Adrenal gland (tissue), 5 donors: Measurements from ENCODE around the gene MROH2B.

ENCODE experiments used
- POLR2A ChIP-seq, 2 donors: fragments of 450-650 bp; IDR thresholded peaks; one replicate each; pipeline ENCODE4 v1.6.1; 2017; ENCODE audit warnings: antibody characterized with exemption in 2 of 2, mild to moderate bottlenecking in 2 of 2, moderate library complexity in 1 of 2
- TF ChIP-seq, protein P1 (sequence below), 6 experiments: fragments of 450-650 bp in 4 of 6; fragments of 200-600 bp in 2 of 6; sonication (generic) in 1 of 6; IDR thresholded peaks; 1 replicate in 5 of 6; 2 replicates in 1 of 6; pipeline versions ENCODE4 v1.5.1 to v1.8.0; 2016 to 2021; ENCODE audit warnings: antibody characterized with exemption in 6 of 6, mild to moderate bottlenecking in 2 of 6, moderate library complexity in 1 of 6
- donor health status: DM: no; HTN: no; CAD: no.

DNA sequence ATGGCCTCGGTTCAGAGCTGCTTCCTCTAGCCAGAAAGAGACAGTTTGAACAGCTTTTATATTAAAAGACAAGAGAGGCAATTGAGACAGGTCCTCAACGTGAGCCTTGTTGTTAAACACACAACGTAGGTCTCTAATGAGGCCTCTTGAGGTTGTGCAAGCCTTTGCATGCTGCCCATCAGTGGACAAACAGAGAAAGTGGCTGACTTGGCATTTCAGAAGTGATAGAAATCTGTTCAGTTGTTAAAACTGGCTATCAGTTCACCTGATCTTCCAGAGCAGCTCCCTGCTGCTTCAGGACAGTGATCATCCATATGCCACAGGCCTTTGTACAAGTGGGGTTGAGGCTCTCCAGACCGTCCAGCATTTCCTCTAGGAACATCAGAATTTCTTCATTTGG is 58.8 kb downstream of the MROH2B start:
- TF ChIP-seq, protein P1, sequence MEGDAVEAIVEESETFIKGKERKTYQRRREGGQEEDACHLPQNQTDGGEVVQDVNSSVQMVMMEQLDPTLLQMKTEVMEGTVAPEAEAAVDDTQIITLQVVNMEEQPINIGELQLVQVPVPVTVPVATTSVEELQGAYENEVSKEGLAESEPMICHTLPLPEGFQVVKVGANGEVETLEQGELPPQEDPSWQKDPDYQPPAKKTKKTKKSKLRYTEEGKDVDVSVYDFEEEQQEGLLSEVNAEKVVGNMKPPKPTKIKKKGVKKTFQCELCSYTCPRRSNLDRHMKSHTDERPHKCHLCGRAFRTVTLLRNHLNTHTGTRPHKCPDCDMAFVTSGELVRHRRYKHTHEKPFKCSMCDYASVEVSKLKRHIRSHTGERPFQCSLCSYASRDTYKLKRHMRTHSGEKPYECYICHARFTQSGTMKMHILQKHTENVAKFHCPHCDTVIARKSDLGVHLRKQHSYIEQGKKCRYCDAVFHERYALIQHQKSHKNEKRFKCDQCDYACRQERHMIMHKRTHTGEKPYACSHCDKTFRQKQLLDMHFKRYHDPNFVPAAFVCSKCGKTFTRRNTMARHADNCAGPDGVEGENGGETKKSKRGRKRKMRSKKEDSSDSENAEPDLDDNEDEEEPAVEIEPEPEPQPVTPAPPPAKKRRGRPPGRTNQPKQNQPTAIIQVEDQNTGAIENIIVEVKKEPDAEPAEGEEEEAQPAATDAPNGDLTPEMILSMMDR (IDR thresholded peaks at IDR 0.05): no peak
- TF ChIP-seq POLR2A (IDR thresholded peaks at IDR 0.05): no peak
